HUES48 (cell line): ENCODE results near the gene TAS1R3.

Source experiments
- H3K27ac ChIP-seq: one replicate; pipeline ENCODE4 v1.7.0; 2013; ENCODE audit warnings: low read depth, low read length, inconsistent platforms
- H3K27me3 ChIP-seq: 2 replicates; pipeline ENCODE4 v1.6.1; 2013; ENCODE audit warnings: mild to moderate bottlenecking, low read length; ENCODE audit not compliant: control insufficient read depth, insufficient read depth
- H3K36me3 ChIP-seq: 2 replicates; pipeline ENCODE4 v1.6.1; 2013; ENCODE audit warnings: low read length; ENCODE audit not compliant: control insufficient read depth, insufficient read depth
- H3K4me1 ChIP-seq: 2 replicates; pipeline ENCODE4 v1.6.1; 2013; ENCODE audit warnings: mild to moderate bottlenecking, low read length; ENCODE audit not compliant: control insufficient read depth, insufficient read depth
- H3K4me3 ChIP-seq: 2 replicates; pipeline ENCODE4 v1.5.1; 2013; ENCODE audit warnings: mild to moderate bottlenecking, low read depth, low read length
- H3K9ac ChIP-seq: 2 replicates; pipeline ENCODE4 v1.6.1; 2013; ENCODE audit warnings: mild to moderate bottlenecking, low read depth, low read length, moderate library complexity
- H3K9me3 ChIP-seq: 2 replicates; pipeline ENCODE4 v1.6.1; 2013; ENCODE audit warnings: low read length; ENCODE audit not compliant: control insufficient read depth, insufficient read depth

Gene TAS1R3

DNA sequence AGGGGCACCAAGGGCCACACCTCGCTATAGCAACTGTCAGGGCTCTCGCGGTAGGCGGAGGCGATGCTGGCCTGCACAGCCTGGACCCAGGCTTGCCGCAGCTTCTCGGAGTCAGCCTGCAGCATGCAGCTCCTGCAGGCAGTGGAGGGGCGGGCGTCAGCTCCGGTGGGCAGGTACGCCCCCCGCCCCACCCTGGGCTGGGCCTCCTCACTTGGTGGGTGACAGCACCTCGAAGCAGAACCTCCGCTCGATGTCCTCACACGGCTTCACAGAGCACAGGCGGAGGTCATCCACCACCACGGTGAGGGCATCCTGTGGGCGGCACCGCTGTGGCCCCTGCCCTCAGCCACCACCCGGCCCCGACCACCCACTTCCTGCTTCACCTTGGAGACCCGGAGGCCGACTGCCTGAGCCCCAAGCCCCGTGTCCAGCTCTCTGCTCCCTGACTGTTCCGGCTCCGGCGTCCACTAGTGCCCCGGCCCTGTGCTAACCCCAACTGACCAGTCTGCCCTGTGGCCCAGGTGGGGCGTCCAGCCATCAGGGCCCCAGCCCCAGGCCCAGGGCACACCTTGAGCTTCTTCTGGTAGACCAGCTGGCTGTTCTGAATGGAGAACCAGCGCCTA lies 33.2 kb upstream of the TAS1R3 start:
- Histone ChIP-seq H3K4me3 (no peak overlapping the region), H3K36me3 (no peaks in the 10 kb centered on the region), H3K9ac (no peak overlapping the region), H3K27ac (no peak overlapping the region), H3K27me3 (no peaks in the 10 kb centered on the region), H3K9me3 (no peaks in the 10 kb centered on the region), H3K4me1 (no peaks in the 10 kb centered on the region)

DNA sequence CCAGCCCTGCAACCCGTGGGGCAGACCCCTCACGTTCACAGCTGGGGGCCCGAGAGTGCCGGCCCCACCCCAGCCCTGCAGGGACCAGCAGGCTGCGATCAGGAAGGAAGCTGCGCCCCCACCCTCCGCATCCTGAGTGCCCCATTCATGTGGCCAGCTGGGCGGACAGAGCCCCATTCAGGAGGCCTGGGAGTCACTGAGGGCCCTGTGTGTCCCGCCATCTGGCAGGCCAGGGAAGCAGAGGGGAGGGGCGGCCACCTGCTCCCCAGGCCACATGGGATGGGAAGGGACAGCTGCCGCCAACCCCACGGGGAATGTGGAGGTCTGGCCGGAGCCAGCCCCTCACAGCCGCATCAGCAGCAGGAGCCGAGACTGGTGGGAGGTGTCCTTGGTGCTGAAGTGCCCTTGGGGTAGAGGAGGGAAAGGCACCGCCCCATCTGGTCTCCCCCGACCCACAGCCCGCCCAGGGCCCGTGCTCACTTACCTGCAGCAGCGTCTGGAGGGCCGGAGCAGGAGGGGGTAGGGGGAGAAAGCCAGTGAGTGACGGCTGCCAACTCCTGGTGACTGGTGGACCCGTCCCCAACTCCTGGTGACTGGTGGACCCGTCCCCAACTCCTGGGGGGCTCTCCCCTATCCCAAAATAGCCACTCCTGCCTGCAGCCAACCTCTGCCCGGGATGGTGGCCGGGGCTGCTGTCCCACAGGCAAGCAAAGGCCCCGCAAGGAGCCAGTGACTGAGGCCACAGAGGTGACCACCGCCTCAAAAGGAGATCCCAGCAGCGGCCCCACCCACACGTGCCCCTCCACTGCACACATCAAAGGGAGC lies 32.0 kb upstream of the TAS1R3 start:
- Histone ChIP-seq H3K27me3 (no peaks in the 10 kb centered on the region), H3K4me1 (no peaks in the 10 kb centered on the region), H3K27ac (no peak overlapping the region), H3K9ac (no peak overlapping the region), H3K36me3 (no peaks in the 10 kb centered on the region), H3K9me3 (no peaks in the 10 kb centered on the region), H3K4me3 (no peak overlapping the region)

- no peaks in the 10 kb centered on the region for H3K9me3 ChIP-seq
- peaks cover 6% of the 10 kb centered on the region for H3K4me1 ChIP-seq
- H3K27me3 ChIP-seq, result no peaks in the 10 kb centered on the region
- H3K36me3 ChIP-seq, result no peaks in the 10 kb centered on the region
- no peak overlapping the region for H3K27ac ChIP-seq
- H3K4me3 ChIP-seq, result no peak overlapping the region
- no peak overlapping the region for H3K9ac ChIP-seq
Observed at GRCh38 chr1:1299686-1300351, 31.3 kb upstream of the TAS1R3 start.

- H3K36me3 ChIP-seq, result no peaks in the 10 kb centered on the region
- no peaks in the 10 kb centered on the region for H3K27me3 ChIP-seq
- no peak overlapping the region for H3K4me3 ChIP-seq
- no peaks in the 10 kb centered on the region for H3K9me3 ChIP-seq
- H3K4me1 ChIP-seq, result peaks cover 11% of the 10 kb centered on the region
- no peak overlapping the region for H3K9ac ChIP-seq
- no peak overlapping the region for H3K27ac ChIP-seq
Observed at GRCh38 chr1:1300352-1300739, 30.7 kb upstream of the TAS1R3 start.

DNA sequence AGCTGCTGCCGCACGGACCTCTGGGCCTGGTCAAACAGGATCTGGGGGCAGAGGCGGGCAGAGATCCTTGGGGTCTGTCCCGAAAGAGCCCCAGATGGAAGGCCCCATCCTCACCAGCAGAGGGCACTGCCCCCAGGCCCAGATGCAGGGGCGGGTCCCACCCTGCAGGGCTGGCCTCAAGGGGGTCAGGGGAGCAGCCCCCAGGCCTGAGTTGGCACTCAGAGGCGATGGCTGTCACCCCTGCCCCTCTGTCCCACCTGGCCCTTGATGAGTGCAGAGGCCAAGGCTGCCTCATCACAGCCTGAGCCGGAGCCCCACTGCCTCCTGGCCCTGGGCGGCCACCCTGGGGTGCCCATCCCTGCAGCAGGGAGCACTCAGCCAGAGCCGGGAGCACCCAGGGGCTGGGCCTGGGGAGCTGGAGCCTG lies 29.1 kb upstream of the TAS1R3 start:
- peaks cover 26% of the 10 kb centered on the region for H3K4me1 ChIP-seq
- H3K27ac ChIP-seq, result no peak overlapping the region

DNA sequence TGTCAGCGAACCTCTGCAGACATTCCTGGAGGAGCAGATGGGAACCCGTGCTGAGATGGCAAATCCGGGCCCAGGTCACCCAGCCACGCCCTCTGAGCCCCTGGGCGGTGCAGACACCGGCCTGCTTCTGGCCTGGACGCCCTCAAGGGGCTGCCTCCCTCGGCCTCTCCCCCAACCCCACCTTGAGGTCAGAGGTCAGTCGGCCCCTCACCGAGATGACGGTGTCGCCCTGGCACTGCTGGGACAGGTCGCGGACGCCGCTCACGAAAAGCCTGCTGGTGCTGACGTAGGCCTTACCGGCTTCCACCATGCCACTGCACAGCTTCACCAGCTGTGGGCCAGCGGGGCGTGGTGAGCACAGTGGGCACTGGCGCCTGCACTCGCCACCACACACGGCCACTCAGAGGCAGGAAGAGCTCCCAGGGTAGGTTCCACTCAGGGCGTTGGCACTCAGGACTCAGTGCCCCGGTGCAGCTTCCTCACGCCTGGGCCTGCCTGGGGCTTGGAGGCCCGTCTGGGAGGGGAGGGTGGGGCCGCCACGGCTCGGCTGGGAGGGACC lies 28.1 kb upstream of the TAS1R3 start:
- Histone ChIP-seq H3K27me3 (no peaks in the 10 kb centered on the region; the same call in 1 of the 2 replicates), H3K27ac (no peak overlapping the region), H3K9ac (no peak overlapping the region), H3K4me1 (peaks cover 29% of the 10 kb centered on the region), H3K4me3 (no peak overlapping the region), H3K36me3 (no peaks in the 10 kb centered on the region), H3K9me3 (no peaks in the 10 kb centered on the region)

More for the DNA sequence above, 29.1 kb upstream of the TAS1R3 start:
- Histone ChIP-seq H3K27me3 (no peaks in the 10 kb centered on the region; the same call in 1 of the 2 replicates), H3K9me3 (no peaks in the 10 kb centered on the region), H3K36me3 (no peaks in the 10 kb centered on the region), H3K9ac (no peak overlapping the region), H3K4me3 (no peak overlapping the region)

DNA sequence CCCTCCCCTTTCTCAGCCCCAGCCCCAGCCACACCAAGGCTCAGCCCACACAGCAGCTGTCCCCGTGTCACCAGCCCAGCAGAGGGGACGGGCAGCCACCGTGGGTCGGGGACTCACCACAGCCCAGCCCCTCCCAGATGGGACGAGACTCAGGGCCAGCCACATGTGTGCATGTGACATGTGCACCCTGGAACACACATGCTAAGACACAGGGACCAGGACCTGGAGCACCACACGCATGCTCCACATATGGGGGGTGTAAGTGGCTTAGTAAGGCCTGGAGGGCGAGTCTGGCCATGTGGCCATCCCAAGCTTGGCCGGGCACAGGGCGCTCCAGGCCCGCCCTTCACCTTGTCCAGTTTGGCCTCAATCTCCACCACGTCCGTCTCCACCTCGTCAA lies 27.3 kb upstream of the TAS1R3 start:
- H3K4me3 ChIP-seq, result no peak overlapping the region
- no peaks in the 10 kb centered on the region for H3K36me3 ChIP-seq
- peaks cover 29% of the 10 kb centered on the region for H3K4me1 ChIP-seq
- no peak overlapping the region for H3K9ac ChIP-seq
- no peaks in the 10 kb centered on the region for H3K9me3 ChIP-seq
- H3K27me3 ChIP-seq, result no peaks in the 10 kb centered on the region; the same call in 1 of the 2 replicates
- no peak overlapping the region for H3K27ac ChIP-seq

DNA sequence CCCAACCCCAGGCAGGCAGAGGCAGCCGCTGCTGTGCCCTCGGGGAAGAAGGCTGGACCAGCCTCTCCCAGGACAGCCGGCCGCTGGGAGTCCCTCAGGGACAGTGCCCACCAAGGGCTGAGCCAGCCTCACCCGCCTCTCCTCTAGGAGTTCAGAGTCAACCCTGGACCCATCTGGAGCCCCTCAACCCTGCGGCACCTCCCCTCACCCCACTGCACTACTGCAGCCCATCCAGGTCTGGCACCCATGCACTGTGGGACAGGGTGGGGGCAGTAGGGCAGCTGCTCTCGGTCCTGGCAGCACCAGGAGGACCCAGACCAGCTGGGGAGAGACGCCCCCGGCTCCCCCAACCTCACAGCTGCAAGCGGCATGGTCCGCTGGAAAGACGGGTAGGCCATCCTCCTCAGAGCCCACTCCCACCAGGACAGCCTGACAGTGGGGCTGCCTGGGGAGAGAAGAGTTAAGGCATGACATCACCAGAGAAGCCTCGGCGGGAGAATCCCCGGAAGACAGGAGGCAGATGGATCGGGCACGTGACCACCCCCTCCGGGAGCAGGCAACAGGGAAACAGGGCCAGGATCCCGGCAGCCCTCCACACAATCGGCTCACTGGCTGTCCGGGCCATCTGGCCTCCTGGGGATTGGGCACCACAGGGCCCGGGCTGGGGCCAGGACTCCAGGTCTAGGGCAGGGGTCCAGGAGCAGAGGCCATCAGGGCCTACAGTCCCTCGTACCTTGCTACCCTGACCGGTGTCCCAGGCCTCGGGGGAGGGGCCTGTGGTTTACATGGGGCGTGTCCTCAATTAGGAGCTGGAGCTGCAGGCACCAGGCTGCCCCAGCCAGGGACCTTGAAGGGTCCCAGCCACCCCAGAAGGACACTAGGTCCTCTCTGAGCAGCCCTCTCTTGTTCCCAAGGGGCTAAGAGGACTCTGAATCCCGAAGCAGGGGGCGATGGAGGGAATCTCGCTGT lies 26.5 kb upstream of the TAS1R3 start:
- peak overlapping the region; percentile 78 for H3K27ac ChIP-seq
- H3K4me1 ChIP-seq, result peaks cover 32% of the 10 kb centered on the region

DNA sequence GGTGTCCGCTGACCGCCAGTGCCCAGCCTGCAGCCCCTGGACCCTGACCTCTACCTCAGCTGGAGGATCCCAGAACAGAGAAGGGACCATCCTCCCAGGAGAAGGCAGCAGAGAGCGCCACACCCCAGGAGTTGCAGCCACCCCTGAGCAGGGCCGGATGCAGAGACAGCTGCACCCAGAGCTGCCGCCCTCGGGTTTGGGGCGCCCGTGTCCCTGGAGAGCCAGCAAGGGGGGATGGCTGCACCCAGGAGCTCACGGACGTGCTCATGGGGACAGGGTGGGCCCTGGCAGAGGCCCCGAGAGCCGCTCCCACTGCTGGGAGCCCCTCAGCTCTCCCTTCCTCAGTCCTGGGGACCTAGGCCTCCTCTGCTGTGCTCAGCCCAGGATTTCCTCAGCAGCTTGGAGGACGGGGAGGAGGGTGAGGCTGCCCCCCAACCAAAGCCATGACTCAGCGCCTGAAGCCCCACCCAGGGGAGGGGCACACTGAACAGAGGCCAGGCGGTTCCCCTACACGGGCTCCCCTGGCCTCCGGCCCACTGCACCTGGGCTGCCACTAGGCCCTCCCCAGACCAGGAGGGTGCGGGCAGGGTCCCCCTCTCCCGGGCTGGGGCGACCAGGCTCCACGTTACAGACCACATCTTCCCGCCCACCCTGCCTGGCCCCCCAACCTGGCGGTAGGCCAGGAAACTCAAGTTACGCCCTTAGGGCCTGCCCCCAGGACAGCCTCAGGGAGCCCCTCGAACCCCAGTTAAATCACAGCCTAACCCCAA lies 25.6 kb upstream of the TAS1R3 start:
- Histone ChIP-seq H3K4me1 (peaks cover 38% of the 10 kb centered on the region), H3K9ac (0 out of 2 replicates have a peak overlapping the region, but pooled peaks have one; percentile 33), H3K9me3 (no peaks in the 10 kb centered on the region), H3K4me3 (peak overlapping the region; percentile 47; the same call in 1 of the 2 replicates), H3K27ac (peak overlapping the region; percentile 78), H3K36me3 (peaks cover 6% of the 10 kb centered on the region), H3K27me3 (no peaks in the 10 kb centered on the region; the same call in 1 of the 2 replicates)

More for the DNA sequence above, 26.5 kb upstream of the TAS1R3 start:
- no peaks in the 10 kb centered on the region; the same call in 1 of the 2 replicates for H3K27me3 ChIP-seq
- peak overlapping the region; percentile 47 for H3K4me3 ChIP-seq
- H3K9ac ChIP-seq, result 0 out of 2 replicates have a peak overlapping the region, but pooled peaks have one; percentile 28
- H3K36me3 ChIP-seq, result no peaks in the 10 kb centered on the region
- H3K9me3 ChIP-seq, result no peaks in the 10 kb centered on the region
